ENCODE measurements around the gene NELFA.

The NELFA gene

DNA sequence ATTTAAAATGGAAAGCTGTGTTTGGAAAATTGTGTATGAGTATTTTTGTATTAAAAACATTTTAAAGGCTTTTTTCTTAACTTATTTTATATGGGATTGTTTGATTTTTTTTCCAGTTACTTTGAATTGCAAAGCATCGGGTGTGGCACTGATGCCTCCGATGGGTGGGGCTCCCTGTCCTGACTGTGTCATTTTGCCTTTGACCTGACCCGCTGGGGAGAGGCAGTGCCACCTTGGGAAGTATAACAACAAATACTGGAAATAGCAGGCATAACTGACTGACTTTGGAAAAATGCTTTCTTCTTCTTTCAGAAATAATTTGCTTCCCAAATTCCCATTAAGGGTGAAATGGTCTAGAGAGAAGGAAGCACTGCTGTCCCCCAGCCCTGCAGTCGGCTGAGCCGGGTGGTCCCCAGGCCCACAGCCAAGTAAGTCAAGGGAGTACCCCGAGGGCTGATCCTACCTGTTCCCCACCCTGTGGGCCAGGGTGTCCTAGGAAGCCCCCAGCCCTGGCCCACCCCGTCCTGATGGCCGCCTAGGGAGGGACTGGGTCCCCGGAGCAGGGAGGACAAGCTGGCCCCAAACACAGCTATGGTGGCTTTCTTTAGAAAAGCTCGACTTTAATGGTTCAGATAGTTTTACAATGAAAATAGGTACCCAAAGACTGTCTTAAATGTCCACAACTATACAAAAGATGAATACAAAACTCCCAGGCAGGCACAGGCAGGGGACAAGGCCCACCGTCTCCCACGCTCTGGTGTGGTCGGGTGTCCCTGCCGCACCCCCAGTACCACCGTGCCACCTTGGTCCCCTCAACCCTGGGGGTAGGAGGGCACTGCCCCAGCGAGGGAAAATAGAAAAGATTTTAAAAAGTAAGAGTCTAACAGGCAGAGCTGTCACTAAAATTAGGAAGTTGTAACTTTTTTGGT is 26.4 kb downstream of the NELFA start:
- DNase-seq (ENCODE audit: low read depth, low spot score): no peak

DNA sequence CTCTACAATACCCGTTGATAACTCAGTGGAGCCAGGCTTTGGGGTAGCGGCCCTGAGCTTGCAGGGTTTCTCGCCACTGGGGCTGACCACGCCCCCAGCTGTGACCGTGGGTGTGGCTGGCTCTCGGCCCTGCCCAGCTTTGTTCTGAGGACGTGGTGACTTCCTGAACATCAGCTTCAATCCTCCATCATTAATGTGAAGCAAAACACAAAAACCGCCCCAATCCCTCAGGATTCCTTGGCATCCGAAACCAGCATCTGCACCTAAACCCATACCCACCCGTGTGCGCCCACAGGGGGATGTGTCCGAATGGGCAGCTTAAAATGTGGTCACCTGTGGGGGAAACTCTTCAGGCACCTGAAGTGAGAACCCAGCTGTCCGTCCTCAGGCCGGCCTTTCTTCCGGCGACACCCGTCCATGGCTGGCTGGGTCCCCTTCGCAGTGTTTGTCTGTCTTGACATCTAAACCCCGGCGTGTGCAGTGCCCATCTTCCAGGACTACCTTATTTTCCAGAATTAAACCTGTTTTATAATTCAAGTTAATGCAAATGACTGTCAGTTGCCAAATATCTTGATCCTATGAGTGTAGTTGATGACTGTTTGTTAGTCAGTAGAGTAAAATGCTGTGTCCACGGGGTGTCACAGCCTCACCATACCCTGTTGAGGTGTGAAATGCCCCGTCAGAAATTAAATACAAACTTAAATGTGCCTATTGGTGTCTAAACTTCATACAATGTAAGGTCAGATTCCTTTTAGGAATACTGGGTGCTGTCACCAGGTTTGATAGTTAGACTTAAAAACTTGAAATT is 27.3 kb downstream of the NELFA start:
- no peak for DNase-seq (ENCODE audit: low read depth, low spot score)

DNA sequence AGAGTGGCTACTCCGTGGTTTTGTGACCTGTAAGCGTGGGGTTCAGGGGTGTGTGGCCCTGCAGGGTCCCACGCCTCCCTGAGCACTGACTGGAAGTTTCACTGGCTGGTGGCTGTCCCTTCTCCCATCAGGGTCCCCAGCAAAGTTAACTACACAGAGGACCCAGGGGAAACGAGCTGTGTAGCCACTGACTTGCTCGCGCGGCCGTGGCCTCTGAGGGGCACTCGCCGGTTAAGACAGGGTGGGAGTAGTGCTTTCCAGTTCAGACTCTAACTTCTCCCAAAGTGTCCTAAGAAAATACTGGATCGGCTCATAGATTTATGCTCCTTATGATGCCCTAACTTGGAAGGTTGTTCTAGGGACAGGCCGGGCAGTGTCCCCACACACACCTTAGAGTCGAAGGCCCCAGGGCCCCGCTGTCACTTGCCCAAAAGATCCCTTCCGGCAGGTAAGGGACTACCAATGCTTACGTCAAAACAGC is 28.2 kb downstream of the NELFA start:
- no peak for DNase-seq (ENCODE audit: low read depth, low spot score)

DNA sequence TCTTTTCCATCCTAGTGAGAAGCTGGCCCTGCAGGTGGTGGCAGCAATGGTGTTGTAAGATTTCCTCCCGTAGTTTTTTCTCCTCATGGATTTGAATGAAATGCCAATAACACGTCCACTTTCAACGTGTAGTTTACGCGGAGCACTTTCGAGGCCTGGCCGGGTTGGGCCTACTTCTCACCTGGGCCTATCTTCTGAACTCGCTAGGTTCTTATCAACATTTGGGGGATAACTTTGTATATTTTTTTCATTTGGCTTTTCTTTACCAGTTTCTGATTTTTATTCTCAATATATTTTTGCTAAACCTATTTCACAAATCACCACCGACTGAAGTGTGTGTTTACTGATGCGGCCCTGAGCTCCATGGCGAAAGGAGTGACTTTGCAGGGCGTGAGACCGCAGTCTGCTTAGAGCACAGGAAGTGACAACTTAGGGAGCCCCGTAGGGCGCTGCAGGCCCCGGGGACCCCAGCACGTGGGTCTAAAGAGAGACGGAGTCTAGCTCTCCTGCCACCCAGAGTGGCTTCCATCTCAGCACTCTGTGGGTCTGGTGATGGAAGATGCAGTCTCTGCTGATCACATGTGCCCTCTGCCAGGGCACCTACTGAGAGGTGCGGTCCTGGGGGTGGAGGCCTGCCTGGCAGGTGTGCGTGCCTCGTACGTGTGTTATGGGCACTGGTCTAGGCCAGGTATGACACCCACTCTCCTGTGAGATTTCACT is 29.1 kb downstream of the NELFA start:
- DNase-seq (ENCODE audit: low read depth, low spot score): no peak

DNA sequence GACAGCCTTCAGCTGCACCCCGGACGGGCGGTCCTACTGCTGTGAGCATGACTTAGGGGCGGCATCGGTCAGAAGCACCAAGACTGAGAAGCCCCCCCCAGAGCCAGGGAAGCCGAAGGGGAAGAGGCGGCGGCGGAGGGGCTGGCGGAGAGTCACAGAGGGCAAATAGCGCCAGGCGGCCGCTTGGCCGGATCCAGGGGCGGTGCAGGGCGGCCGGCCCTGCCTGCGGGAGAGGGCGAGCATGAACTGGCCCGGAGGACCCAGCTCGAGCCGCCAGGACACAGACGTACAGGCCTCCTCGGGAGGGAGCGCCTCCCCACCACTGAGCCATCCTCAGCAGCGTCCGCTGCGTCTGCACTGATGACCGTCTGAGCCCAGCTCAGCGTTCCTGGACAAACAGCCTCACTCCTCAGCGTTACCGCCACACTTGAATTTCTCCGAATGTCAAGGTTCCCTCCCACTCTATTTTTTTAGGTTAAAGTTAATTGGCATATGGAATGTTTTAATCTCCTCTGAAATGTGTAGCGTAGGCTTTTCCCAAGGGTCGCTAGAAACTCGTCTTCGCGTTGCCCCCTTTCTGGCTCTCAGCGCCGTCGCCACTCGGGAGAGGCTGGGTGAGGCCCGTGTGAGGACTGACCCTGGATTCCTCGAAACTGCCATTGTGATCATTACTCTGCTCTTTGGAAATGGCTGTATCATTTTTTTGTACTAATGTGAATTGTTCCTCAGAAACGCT is 29.9 kb downstream of the NELFA start:
- no peak for DNase-seq (ENCODE audit: low read depth, low spot score)

DNA sequence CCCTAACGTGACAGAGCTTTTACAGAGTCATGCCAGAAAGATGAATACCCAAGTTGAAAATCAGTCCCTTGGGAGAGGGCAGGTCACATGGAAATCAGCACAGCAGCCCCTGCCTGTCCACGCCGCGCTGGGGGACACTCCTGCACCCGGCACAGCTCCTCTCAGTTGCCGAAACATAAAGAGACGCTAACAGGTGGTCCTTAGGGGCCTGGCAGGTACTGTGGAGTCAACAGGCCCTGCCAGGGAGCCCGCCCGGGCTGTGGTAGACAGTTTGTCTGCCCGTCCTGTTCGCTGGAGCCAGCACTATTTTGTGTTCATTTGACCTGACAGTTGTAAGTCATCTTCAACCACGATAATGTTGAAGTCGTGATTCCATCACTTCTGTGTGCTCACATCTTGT is 30.5 kb downstream of the NELFA start:
- no peak for DNase-seq (ENCODE audit: low read depth, low spot score)

DNA sequence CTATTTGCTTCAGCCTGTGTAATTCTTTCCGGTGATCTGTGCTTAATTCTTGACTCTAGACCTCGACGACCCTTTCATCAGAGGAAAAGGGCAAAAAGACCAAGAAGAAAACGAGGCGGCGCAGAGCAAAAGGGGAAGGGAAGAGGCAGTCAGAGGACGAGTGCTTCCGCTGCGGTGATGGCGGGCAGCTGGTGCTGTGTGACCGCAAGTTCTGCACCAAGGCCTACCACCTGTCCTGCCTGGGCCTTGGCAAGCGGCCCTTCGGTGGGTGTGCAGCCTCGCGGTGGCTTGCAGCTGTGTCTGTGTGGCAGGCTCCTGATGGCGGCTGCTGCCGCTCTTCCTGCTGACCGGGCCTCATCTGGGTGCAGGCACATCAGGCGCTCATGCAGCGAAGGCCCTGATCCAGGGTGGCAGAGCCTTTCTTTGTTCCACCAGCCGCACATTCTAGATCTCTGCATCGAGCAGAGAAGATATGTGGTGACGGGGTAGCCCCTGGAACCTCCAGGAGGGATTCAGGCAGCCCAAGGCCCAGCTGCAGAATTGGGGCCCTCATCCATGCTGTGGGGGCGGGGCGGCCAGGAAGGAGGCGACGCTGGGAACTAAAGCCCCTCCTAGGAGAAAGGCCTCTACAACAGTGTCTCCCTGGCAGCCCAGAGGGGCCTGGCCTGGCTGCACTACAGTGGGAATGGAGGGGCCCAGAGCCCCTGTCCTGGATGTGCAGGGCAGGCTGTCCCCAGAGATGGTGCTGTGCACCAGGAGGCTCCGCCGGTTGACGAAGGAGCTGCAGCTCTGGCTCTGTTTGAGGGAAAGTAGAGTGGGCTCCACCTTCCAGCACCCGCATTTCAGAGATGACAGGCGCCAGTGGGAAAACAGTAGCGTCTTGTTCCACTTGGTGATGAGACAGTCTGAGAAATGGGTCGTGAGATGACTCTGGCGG is 32.1 kb downstream of the NELFA start:
- no peak for DNase-seq (ENCODE audit: low read depth, low spot score)

DNA sequence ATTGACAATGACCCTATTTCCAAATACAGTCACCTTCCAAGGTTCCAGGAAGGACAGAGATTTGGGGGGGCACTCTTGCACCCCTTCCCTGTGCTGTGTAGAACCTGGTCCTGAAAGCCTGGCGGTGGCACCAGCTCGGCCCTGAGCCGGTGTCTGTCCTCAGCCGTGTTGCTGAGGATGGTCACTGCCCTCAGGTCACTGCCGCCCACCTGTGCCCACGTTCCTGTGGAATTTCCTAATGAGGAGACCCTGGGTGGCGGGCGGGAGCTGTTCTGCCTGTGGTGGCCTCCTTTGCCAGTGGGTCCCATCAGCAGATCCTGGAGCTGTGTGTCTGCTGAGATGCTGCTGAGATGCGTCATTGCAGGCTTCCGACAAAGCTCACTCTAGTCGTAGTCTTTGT is 32.9 kb downstream of the NELFA start:
- no peak for DNase-seq (ENCODE audit: low read depth, low spot score)

DNA sequence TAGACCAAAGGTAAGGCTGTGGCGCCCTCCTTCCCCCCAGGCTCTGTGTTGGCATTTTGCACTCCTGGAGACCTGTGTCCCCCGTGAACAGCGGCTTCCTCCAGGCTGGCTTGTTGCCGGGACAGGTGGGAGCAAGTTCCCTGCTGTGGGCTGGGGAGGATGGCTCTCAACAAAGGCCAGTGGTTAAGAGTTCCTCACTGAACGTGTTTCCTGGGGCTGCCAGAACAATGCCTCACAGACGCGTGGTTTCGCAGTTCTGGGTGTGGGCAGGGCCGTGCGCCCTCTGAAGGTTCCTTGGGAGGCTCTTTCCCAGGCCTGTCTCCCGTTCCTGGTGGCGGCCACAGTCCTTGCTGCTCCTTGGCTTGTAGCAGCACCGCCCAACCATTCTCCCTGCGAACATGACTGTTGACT is 33.4 kb downstream of the NELFA start:
- no peak for DNase-seq (ENCODE audit: low read depth, low spot score)

DNA sequence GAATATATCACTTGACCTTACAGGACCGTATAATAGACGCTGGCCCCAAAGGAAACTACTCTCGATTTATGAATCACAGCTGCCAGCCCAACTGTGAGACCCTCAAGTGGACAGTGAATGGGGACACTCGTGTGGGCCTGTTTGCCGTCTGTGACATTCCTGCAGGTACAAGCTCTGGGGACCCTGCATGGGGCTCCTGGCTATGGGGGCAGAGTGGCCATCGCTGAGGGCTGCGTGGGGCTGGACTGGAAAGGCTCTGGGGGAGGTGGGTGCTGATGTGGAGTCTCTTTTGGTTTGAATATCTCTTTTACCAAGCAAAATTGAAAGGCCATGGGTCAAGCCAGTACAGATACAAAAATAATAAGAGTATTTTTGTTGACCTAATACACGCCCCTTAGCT is 33.9 kb downstream of the NELFA start:
- no peak for DNase-seq (ENCODE audit: low read depth, low spot score)

DNA sequence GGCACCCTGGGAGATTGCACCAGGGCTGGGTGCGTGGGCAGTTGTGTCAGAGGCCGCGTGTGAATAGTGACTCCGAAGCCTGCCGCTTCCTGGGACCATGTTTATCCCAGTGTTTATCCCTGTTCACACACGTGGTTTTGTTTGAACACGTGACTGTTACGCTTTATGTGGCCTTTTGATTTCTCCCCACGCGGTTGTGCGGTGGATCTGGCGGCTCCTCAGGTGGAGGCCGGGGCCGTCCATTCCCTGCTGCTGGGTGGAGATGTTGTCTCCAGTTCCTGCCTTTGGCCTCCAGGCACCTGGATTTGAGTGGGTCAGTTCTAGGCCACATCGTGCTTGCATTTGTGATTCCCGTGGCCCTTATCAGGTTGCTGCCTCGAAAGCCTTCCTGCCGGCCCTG is 35.1 kb downstream of the NELFA start:
- DNase-seq (ENCODE audit: low read depth, low spot score): no peak

DNA sequence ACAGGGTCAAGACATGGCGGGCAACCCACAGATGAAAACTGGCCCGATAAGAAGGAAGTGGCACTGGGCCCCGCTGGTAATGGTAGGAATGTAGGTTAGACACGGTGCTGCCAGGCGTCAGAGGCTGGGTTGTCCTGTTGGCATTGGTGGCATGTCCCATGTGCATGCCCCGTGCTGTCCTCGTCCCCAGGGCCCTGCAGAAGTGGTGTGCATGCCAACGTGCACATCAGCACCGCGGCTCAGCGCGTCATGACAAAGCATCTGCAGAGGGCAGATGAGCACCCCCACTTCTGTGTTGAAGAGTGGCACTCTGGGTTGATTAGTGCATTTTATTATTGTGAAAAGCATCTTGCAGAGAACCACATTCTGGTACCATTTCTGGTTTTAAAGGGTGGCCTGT is 35.6 kb downstream of the NELFA start:
- no peak for DNase-seq (ENCODE audit: low read depth, low spot score)

DNA sequence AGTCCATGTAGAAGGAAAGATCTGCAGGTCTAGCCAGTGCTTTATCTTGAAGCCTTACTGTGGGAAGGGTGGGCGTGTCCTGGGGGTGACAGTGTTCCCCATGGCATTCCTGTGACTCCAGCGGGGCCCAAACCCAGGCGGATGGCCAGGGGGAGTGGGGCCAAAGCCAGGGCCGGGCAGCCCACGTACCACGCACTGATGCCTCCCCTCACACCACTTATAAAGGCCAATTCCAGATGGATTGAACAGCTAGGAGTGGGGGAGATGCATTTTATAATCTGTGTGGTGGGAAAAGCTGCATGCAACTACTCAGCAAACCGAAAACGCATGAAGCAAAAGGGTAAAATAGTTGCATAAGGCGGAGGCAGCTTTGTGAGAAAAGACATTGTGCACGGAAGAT is 36.4 kb downstream of the NELFA start:
- DNase-seq (ENCODE audit: low read depth, low spot score): no peak

DNA sequence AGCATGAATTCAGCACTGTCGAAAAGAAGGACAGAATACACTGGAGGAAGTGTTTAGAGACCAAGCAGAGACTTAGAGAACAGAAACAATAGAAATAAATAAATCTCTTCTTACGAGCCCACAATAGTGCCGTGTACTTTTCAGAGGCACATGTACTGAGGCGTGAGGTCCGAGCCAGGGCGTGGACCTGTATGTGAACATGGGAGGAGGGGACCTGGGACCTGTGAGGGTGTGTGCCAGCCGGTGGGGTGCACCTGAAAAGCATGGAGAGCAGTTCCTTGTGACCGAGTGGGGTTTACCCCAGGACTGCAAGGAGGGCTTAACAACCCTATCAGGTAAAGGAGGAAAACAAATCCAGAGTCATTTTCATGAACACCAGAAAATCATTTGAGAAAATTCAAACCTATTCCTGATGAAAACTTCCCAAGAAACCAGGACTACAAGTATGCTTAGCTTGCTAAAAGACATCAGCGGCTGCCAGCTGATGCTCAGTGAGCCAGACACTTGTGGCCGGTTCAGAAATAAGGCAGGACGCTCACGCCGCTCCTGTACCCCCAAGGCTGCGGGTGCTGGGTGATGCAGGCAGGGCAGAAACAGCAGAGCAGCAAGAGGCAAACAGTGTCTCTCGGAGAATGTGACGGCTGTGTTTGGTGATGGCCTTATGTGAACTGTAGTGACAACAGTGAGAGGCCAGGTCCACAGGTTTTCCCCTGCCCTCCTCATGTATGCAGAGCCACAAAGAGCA is 37.1 kb downstream of the NELFA start:
- no peak for DNase-seq (ENCODE audit: low read depth, low spot score)

DNA sequence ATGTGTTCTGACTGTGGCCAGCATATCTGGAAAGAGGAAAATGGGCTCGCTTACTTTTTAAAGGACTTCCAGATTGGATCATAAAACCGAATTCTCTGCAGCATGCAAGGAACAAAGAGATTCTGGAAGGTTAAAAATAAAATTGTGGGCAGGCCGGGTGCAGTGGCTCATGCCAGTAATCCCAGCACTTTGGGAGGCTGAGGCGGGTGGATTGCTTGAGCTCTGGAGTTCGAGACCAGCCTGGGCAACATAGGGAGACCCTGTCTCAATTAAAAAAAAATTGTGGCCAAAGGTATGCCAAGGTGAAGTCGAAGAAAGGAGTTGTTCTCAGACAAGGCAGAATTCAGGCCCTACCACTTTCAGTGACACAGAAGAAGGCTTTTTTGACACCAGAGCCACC is 37.8 kb downstream of the NELFA start:
- DNase-seq (ENCODE audit: low read depth, low spot score): no peak

DNA sequence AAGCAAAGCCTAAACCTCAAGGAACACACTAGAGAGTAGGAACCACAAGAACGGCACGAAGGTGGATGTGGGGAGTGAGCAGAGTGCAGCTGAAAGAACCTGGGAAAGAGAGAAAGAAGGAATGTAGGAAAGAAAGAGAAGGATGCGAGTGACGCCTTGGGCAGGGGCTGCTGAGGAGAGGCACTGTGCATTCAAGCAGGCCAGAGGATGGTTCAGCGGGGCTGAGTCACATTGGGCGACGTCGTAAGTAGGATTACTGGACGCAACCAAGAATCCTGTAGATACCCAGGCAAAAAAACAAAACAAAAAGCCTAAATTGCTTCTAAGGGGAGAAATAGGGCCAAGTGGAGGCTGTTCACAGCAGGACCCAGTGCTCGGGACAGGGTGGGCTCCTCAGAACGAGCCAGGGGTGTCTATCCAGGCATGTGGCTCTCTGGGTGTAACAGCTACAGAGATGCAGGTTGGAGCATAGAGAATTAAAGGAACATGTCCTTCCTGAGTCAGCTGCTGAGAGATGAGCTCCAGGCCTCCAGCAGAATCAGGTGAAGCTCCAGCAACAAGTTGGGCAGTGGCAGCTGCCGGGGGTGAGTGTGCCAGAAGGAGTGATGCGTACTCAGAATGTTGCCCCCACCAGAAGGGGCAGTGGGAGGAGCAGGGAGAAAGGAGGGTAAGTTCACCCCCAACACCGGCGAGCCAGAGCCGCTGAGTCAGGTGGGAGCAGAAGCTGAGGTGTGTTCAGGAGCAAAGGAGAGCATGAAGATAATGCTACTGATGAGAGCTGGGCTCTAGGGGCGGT is 38.6 kb downstream of the NELFA start:
- DNase-seq (ENCODE audit: low read depth, low spot score): no peak

DNA sequence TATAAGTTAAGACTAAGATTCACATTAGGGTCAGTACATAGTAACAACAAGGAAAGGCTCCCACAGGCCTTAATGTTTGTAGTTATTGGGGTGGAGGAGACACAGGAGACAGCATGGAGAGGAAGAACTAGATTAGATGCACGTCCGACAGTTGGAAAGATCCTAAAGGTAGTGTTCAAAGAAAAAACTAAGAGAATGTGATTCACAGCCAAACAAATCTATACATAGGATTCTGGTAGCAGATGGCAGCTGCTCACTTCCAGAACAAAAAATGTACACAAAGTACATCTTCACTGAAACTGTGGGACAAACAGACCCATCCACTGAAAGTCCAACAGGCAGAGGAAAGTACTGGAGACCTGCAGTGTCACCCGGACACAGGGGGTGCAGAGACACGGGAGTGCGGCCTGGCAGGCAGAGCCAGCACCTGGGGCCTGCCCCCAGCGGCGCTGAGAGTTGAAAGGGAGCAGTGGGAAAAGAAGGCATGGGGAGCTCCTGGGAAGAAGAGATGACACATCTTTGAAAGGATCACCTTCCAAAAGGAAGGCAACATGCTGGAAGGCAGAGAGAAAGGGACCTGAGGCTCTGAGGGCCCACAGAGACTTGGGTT is 40.0 kb downstream of the NELFA start:
- DNase-seq (ENCODE audit: low read depth, low spot score): no peak

DNA sequence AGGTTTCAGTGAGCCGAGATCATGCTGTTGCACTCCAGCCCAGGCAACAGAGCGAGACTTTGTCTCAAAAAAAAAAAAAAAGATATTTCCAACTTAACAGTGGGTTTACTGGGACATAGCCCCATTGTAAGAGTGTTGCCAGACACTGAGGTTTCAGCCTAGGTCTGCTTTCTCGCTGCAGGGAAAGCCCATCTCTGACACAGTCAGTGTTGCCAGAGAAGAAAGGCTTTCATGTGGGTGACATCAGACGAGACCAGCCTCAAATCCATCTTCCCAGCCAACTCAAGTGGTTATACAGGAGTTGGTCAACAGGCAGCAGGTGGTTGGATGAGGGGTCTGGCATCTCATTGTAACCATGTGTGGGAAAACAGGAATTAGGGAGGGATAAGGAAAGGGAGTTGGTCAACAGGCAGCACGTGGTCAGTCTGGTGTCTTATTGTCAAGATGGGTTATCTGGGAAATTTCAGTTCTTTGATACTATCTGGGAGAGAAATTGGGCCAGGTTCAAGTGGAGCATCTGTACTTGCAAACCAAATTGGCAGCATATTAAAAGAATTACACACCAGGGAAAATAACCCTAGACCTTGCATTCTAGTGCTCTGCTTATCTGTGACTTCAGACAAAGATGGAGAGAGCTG is 41.1 kb downstream of the NELFA start:
- DNase-seq (ENCODE audit: low read depth, low spot score): no peak

Data from smooth muscle cell of the brain vasculature (primary cell).